Neural progenitor cell (in vitro differentiated cells): ENCODE measurements around the gene CFAP299. TPM values are rescaled to one million over a fixed set of nuclear protein-coding genes. Genes with fewer than 3 reads are reported as not detected.

Experiments
- DNase-seq: peaks from one replicate; pipeline ENCODE4 v3.0.0-alpha.2; 2016; ENCODE audit warnings: low spot score
- H2AFZ ChIP-seq: fragments of 200-600 bp; sonication (generic); replicated peaks from 2 replicates; pipeline ENCODE4 v1.6.1; 2016; ENCODE audit warnings: antibody characterized with exemption
- H3F3A ChIP-seq: fragments of 200-600 bp; sonication (generic); 2 replicates; pipeline ENCODE4 v1.6.1; 2016; ENCODE audit warnings: antibody characterized with exemption, low read depth
- H3K27ac ChIP-seq: fragments of 200-600 bp; sonication (generic); 2 replicates; pipeline ENCODE4 v1.5.1; 2016; ENCODE audit warnings: mild to moderate bottlenecking
- H3K27me3 ChIP-seq: fragments of 200-600 bp; sonication (generic); 2 replicates; pipeline ENCODE4 v1.6.1; 2016; ENCODE audit warnings: mild to moderate bottlenecking, moderate library complexity
- H3K36me3 ChIP-seq: fragments of 200-600 bp; sonication (generic); 2 replicates; pipeline ENCODE4 v1.5.1; 2016
- H3K4me1 ChIP-seq: fragments of 200-600 bp; sonication (generic); 2 replicates; pipeline ENCODE4 v1.6.1; 2016; ENCODE audit warnings: mixed run types
- H3K4me2 ChIP-seq: fragments of 200-600 bp; sonication (generic); 2 replicates; pipeline ENCODE4 v1.6.1; 2016
- H3K4me3 ChIP-seq: fragments of 200-600 bp; sonication (generic); 2 replicates; pipeline ENCODE4 v1.5.1; 2016
- H3K79me2 ChIP-seq: fragments of 200-600 bp; sonication (generic); 2 replicates; pipeline ENCODE4 v1.6.1; 2016; ENCODE audit warnings: low read depth
- H3K9ac ChIP-seq: fragments of 200-600 bp; sonication (generic); 2 replicates; pipeline ENCODE4 v1.6.1; 2016
- H3K9me3 ChIP-seq: fragments of 200-600 bp; sonication (generic); 2 replicates; pipeline ENCODE4 v1.5.1; 2016; ENCODE audit warnings: low read depth
- H4K20me1 ChIP-seq: fragments of 200-600 bp; sonication (generic); 2 replicates; pipeline ENCODE4 v1.6.1; 2016; ENCODE audit warnings: low read depth
- H3K27ac Mint-ChIP-seq: 3 replicates; pipeline ENCODE4 v1.8.0; 2021; ENCODE audit warnings: mixed read lengths
- H3K27me3 Mint-ChIP-seq: 2 replicates; pipeline ENCODE4 v1.8.0; 2022; ENCODE audit warnings: low read depth, mild to moderate bottlenecking, inconsistent platforms, moderate library complexity, mixed read lengths; ENCODE audit not compliant: insufficient read depth
- H3K36me3 Mint-ChIP-seq: 3 replicates; pipeline ENCODE4 v1.8.0; 2021; ENCODE audit warnings: mixed read lengths
- H3K4me1 Mint-ChIP-seq: 3 replicates; pipeline ENCODE4 v1.8.0; 2021; ENCODE audit warnings: mixed read lengths
- H3K4me3 Mint-ChIP-seq: 3 replicates; pipeline ENCODE4 v1.8.0; 2021; ENCODE audit warnings: mild to moderate bottlenecking, moderate library complexity, mixed read lengths
- H3K9me3 Mint-ChIP-seq: 3 replicates; pipeline ENCODE4 v1.8.0; 2020; ENCODE audit warnings: mixed read lengths
- CTCF ChIP-seq: fragments of 200-600 bp; sonication (generic); IDR thresholded peaks from 2 replicates; pipeline ENCODE4 v1.5.1; 2017; ENCODE audit warnings: antibody characterized with exemption, mild to moderate bottlenecking
- EZH2 ChIP-seq: fragments of 200-600 bp; sonication (generic); IDR thresholded peaks from 2 replicates; pipeline ENCODE4 v1.6.1; 2017; ENCODE audit warnings: antibody characterized with exemption, mild to moderate bottlenecking, moderate library complexity
- EZH2phosphoT487 ChIP-seq: fragments of 200-600 bp; sonication (generic); IDR thresholded peaks from 2 replicates; pipeline ENCODE4 v1.6.1; 2017; ENCODE audit warnings: antibody characterized with exemption
- total RNA-seq: library from RNA; depleted of rRNA; stranded (reverse); fragments of >200 nt; gene quantifications from 2 replicates; pipeline ENCODE4 v1.2.3, GENCODE V29; 2015; ENCODE audit warnings: low replicate concordance

The CFAP299 gene
- total RNA-seq, 1 donor from 2014 or later = not detected

- H2AFZ ChIP-seq = no peak overlapping the region
- no peak overlapping the region for H3K9ac ChIP-seq
- H3K27ac ChIP-seq = no peak overlapping the region
- H3K27me3 ChIP-seq = no peaks in the 10 kb centered on the region
- no peak for DNase-seq
- no peak overlapping the region for H3K4me3 ChIP-seq
- Mint-ChIP-seq H3K9me3 (no peaks in the 10 kb centered on the region), H3K27me3 (no peaks in the 10 kb centered on the region), H3K4me1 (no peaks in the 10 kb centered on the region), H3K27ac (no peak overlapping the region), H3K4me3 (no peak overlapping the region), H3K36me3 (no peaks in the 10 kb centered on the region)
- no peak overlapping the region for H3K4me2 ChIP-seq
- TF ChIP-seq EZH2phosphoT487 (no peak), CTCF (no peak), EZH2 (no peak)
- H4K20me1 ChIP-seq = no peaks in the 10 kb centered on the region
- no peaks in the 10 kb centered on the region for H3K9me3 ChIP-seq
- no peaks in the 10 kb centered on the region for H3K36me3 ChIP-seq
- H3K79me2 ChIP-seq = no peaks in the 10 kb centered on the region
- H3F3A ChIP-seq = no peaks in the 10 kb centered on the region
- no peaks in the 10 kb centered on the region for H3K4me1 ChIP-seq
These were observed 620.9 kb downstream of the CFAP299 start for GRCh38 chr4:80956421-80956820.

- Histone ChIP-seq H3K79me2 (no peaks in the 10 kb centered on the region), H3F3A (no peaks in the 10 kb centered on the region), H3K36me3 (no peaks in the 10 kb centered on the region), H3K9me3 (no peaks in the 10 kb centered on the region), H4K20me1 (no peaks in the 10 kb centered on the region), H3K9ac (no peak overlapping the region), H3K27ac (no peak overlapping the region), H3K4me1 (no peaks in the 10 kb centered on the region), H3K4me2 (no peak overlapping the region), H2AFZ (no peak overlapping the region), H3K27me3 (no peaks in the 10 kb centered on the region), H3K4me3 (no peak overlapping the region)
- no peaks in the 10 kb centered on the region for H3K4me1 Mint-ChIP-seq
- H3K27ac Mint-ChIP-seq = no peak overlapping the region
- H3K4me3 Mint-ChIP-seq = no peak overlapping the region
- H3K27me3 Mint-ChIP-seq = no peaks in the 10 kb centered on the region
- H3K36me3 Mint-ChIP-seq = no peaks in the 10 kb centered on the region
- no peak for DNase-seq
- TF ChIP-seq EZH2phosphoT487 (no peak), EZH2 (no peak), CTCF (no peak)
- H3K9me3 Mint-ChIP-seq = no peaks in the 10 kb centered on the region
These were observed 627.5 kb downstream of the CFAP299 start for GRCh38 chr4:80963051-80963450.

- H3K27ac Mint-ChIP-seq = no peak overlapping the region
- no peaks in the 10 kb centered on the region for H3K36me3 Mint-ChIP-seq
- H3K36me3 ChIP-seq = no peaks in the 10 kb centered on the region
- H3K9me3 ChIP-seq = no peaks in the 10 kb centered on the region
- no peaks in the 10 kb centered on the region for H3F3A ChIP-seq
- H3K4me3 Mint-ChIP-seq = no peak overlapping the region
- H3K4me1 Mint-ChIP-seq = no peaks in the 10 kb centered on the region
- H3K9ac ChIP-seq = no peak overlapping the region
- H3K79me2 ChIP-seq = no peaks in the 10 kb centered on the region
- DNase-seq = no peak
- no peak overlapping the region for H3K27ac ChIP-seq
- H3K4me2 ChIP-seq = no peak overlapping the region
- no peaks in the 10 kb centered on the region for H3K4me1 ChIP-seq
- H3K4me3 ChIP-seq = no peak overlapping the region
- H4K20me1 ChIP-seq = no peaks in the 10 kb centered on the region
- H3K27me3 ChIP-seq = no peaks in the 10 kb centered on the region
- H2AFZ ChIP-seq = no peak overlapping the region
- TF ChIP-seq EZH2phosphoT487 = no peak
- no peaks in the 10 kb centered on the region for H3K9me3 Mint-ChIP-seq
- no peaks in the 10 kb centered on the region for H3K27me3 Mint-ChIP-seq
These were observed 631.8 kb downstream of the CFAP299 start for GRCh38 chr4:80967346-80967745.

GRCh38 chr4:80980239-80980638, 644.7 kb downstream of the CFAP299 start:
- no peaks in the 10 kb centered on the region for H3K27me3 ChIP-seq
- no peaks in the 10 kb centered on the region for H3F3A ChIP-seq
- no peaks in the 10 kb centered on the region for H3K9me3 ChIP-seq
- no peaks in the 10 kb centered on the region for H3K79me2 ChIP-seq
- no peak overlapping the region for H2AFZ ChIP-seq
- H3K4me3 ChIP-seq = no peak overlapping the region
- H3K36me3 Mint-ChIP-seq = no peaks in the 10 kb centered on the region
- TF ChIP-seq EZH2phosphoT487 = no peak
- no peak for TF ChIP-seq CTCF
- no peak for TF ChIP-seq EZH2
- no peak overlapping the region for H3K4me3 Mint-ChIP-seq
- DNase-seq = no peak
- H3K27ac ChIP-seq = no peak overlapping the region
- no peaks in the 10 kb centered on the region for H3K4me1 ChIP-seq
- no peaks in the 10 kb centered on the region for H3K27me3 Mint-ChIP-seq
- H3K9ac ChIP-seq = no peak overlapping the region
- no peak overlapping the region for H3K4me2 ChIP-seq
- H3K9me3 Mint-ChIP-seq = peaks cover 4% of the 10 kb centered on the region
- H3K4me1 Mint-ChIP-seq = no peaks in the 10 kb centered on the region
- H4K20me1 ChIP-seq = no peaks in the 10 kb centered on the region
- H3K27ac Mint-ChIP-seq = no peak overlapping the region
- no peaks in the 10 kb centered on the region for H3K36me3 ChIP-seq
